H1 (cell line): ENCODE results near the gene GPR35. TPM values are rescaled to one million over a fixed set of nuclear protein-coding genes. Genes with fewer than 3 reads are reported as not detected.

Source experiments
- CTCF ChIA-PET: fragments of 300-600 bp; sonication (Branson Sonifier 250); formaldehyde crosslinking; loops from one replicate; lab custom pipeline; 2021; ENCODE audit not compliant: partially characterized antibody; lab: Charles Lee
- POLR2A ChIA-PET: fragments of 300-600 bp; sonication (Branson Sonifier 250); formaldehyde crosslinking; loops from one replicate; lab custom pipeline; 2021; ENCODE audit warnings: inconsistent platforms; ENCODE audit not compliant: partially characterized antibody; lab: Charles Lee
- DNase-seq, 2 experiments: peaks; one replicate each; pipeline versions ENCODE4 v3.0.0 to v3.0.0-alpha.2; 2010 to 2022; ENCODE audit warnings: low spot score in 2 of 2, low read depth in 1 of 2, mixed read lengths in 1 of 2
- FAIRE-seq: peaks from 2 replicates; lab custom pipeline; 2011; peaks lifted over from hg19 to GRCh38; lab: Jason Lieb, UNC
- H2AFZ ChIP-seq: 2 replicates; pipeline ENCODE4 v1.8.1; 2012; ENCODE audit warnings: low read length, inconsistent platforms
- H2AK5ac ChIP-seq: 2 replicates; pipeline ENCODE4 v1.6.1; 2013; ENCODE audit warnings: low read depth, low read length
- H2BK120ac ChIP-seq: replicated peaks from 2 replicates; pipeline ENCODE3; 2013; ENCODE audit warnings: low read depth, low read length, inconsistent platforms
- H2BK12ac ChIP-seq: 2 replicates; pipeline ENCODE4 v1.6.1; 2013; ENCODE audit warnings: low read depth, low read length
- H2BK15ac ChIP-seq: 2 replicates; pipeline ENCODE4 v1.6.1; 2013; ENCODE audit warnings: low read length
- H2BK20ac ChIP-seq: 2 replicates; pipeline ENCODE4 v1.6.1; 2013; ENCODE audit warnings: low read length
- H2BK5ac ChIP-seq: 2 replicates; pipeline ENCODE4 v1.6.1; 2013; ENCODE audit warnings: low read depth, low read length
- H3K14ac ChIP-seq: 2 replicates; pipeline ENCODE4 v1.6.1; 2013; ENCODE audit warnings: inconsistent platforms; ENCODE audit not compliant: insufficient read length
- H3K18ac ChIP-seq: 2 replicates; pipeline ENCODE4 v1.6.1; 2013; ENCODE audit warnings: low read length; ENCODE audit errors: extremely low read depth
- H3K23ac ChIP-seq: 2 replicates; pipeline ENCODE4 v1.6.1; 2013; ENCODE audit warnings: inconsistent platforms; ENCODE audit not compliant: insufficient read length
- H3K23me2 ChIP-seq: 2 replicates; pipeline ENCODE4 v1.6.1; 2013; ENCODE audit warnings: low read depth, low read length
- H3K27ac ChIP-seq: 2 replicates; pipeline ENCODE4 v1.6.1; 2011; ENCODE audit warnings: low read depth, low read length, inconsistent platforms
- H3K27me3 ChIP-seq, 4 experiments: replicated peaks in 1 of 4; 1 replicate in 1 of 4; 2 replicates in 3 of 4; pipeline versions ENCODE4 v1.6.1 to v1.8.1; 2011 to 2013; ENCODE audit warnings: low read length in 3 of 4, mild to moderate bottlenecking in 3 of 4, inconsistent platforms in 2 of 4, mixed read lengths in 2 of 4, moderate library complexity in 1 of 4; ENCODE audit not compliant: control insufficient read depth in 3 of 4, insufficient read depth in 3 of 4; ENCODE audit errors: extremely low read depth in 1 of 4
- H3K36me3 ChIP-seq, 4 experiments: 2 replicates each; pipeline versions ENCODE4 v1.6.1 to v1.8.1; 2011 to 2013; ENCODE audit warnings: mild to moderate bottlenecking in 4 of 4, low read length in 3 of 4, moderate library complexity in 2 of 4, control low read depth in 1 of 4, inconsistent platforms in 1 of 4; ENCODE audit not compliant: insufficient read depth in 4 of 4, control insufficient read depth in 2 of 4
- H3K4ac ChIP-seq: replicated peaks from 2 replicates; pipeline ENCODE3; 2013; ENCODE audit warnings: low read length, low read depth, mixed read lengths, inconsistent platforms; ENCODE audit not compliant: insufficient read length
- H3K4me1 ChIP-seq, 4 experiments: replicated peaks in 1 of 4; 1 replicate in 1 of 4; 2 replicates in 3 of 4; pipeline versions ENCODE4 v1.6.1 to v1.8.1; 2011 to 2013; ENCODE audit warnings: low read length in 3 of 4, inconsistent platforms in 2 of 4, mixed read lengths in 1 of 4; ENCODE audit not compliant: insufficient read depth in 4 of 4, control insufficient read depth in 3 of 4
- H3K4me2 ChIP-seq, 2 experiments: 2 replicates each; pipeline versions ENCODE4 v1.6.1 to v1.8.1; 2011 to 2013; ENCODE audit warnings: low read depth in 2 of 2, low read length in 2 of 2, control low read depth in 1 of 2, inconsistent platforms in 1 of 2, mild to moderate bottlenecking in 1 of 2; ENCODE audit not compliant: insufficient read depth in 1 of 2
- H3K4me3 ChIP-seq, 4 experiments: fragments of 200-600, 300-600 bp in 1 of 4; sonication (generic), shearing (Covaris generic), sonication (Bioruptor Twin) in 1 of 4; 2 replicates each; pipeline versions ENCODE4 v1.5.1 to v1.8.1; 2011 to 2016; ENCODE audit warnings: low read length in 4 of 4, low read depth in 3 of 4, control low read depth in 2 of 4, inconsistent platforms in 2 of 4, mild to moderate bottlenecking in 2 of 4, mixed read lengths in 1 of 4, moderate library complexity in 1 of 4; ENCODE audit not compliant: insufficient read depth in 2 of 4; ENCODE audit errors: extremely low read depth in 1 of 4
- H3K56ac ChIP-seq: replicated peaks from 2 replicates; pipeline ENCODE3; 2013; ENCODE audit warnings: low read depth, mild to moderate bottlenecking, mixed read lengths, low read length, inconsistent platforms; ENCODE audit not compliant: insufficient read length
- H3K79me1 ChIP-seq: 2 replicates; pipeline ENCODE4 v1.6.1; 2013; ENCODE audit warnings: low read depth, low read length, control low read depth
- H3K79me2 ChIP-seq, 2 experiments: 2 replicates each; pipeline versions ENCODE4 v1.6.1 to v1.8.1; 2012 to 2013; ENCODE audit warnings: low read length in 2 of 2, mild to moderate bottlenecking in 2 of 2, inconsistent platforms in 1 of 2; ENCODE audit not compliant: insufficient read depth in 2 of 2, control insufficient read depth in 1 of 2
- H3K9ac ChIP-seq, 4 experiments: replicated peaks in 1 of 4; 1 replicate in 1 of 4; 2 replicates in 3 of 4; pipeline versions ENCODE4 v1.6.1 to v1.8.1; 2011 to 2013; ENCODE audit warnings: low read depth in 3 of 4, low read length in 3 of 4, control low read depth in 2 of 4, mild to moderate bottlenecking in 2 of 4, moderate library complexity in 2 of 4, inconsistent platforms in 1 of 4; ENCODE audit errors: extremely low read depth in 1 of 4
- H3K9me3 ChIP-seq, 2 experiments: 2 replicates each; pipeline versions ENCODE4 v1.6.1 to v1.8.1; 2012 to 2013; ENCODE audit warnings: mild to moderate bottlenecking in 2 of 2, moderate library complexity in 2 of 2, control low read depth in 1 of 2, inconsistent platforms in 1 of 2, low read depth in 1 of 2, low read length in 1 of 2, mixed read lengths in 1 of 2; ENCODE audit not compliant: insufficient read depth in 2 of 2
- H4K20me1 ChIP-seq, 2 experiments: replicated peaks in 1 of 2; 2 replicates each; pipeline versions ENCODE3 to v1.8.1; 2011 to 2013; ENCODE audit warnings: inconsistent platforms in 2 of 2, low read length in 2 of 2, mild to moderate bottlenecking in 1 of 2; ENCODE audit not compliant: insufficient read depth in 2 of 2, control insufficient read depth in 1 of 2
- H4K5ac ChIP-seq: 2 replicates; pipeline ENCODE4 v1.6.1; 2013; ENCODE audit warnings: low read length, low read depth, mixed read lengths, inconsistent platforms; ENCODE audit not compliant: insufficient read length
- H4K8ac ChIP-seq: 2 replicates; pipeline ENCODE4 v1.8.0; 2013; ENCODE audit warnings: mild to moderate bottlenecking, moderate library complexity, low read length, inconsistent platforms; ENCODE audit not compliant: insufficient read depth; ENCODE audit errors: extremely low read depth
- H4K91ac ChIP-seq: replicated peaks from 2 replicates; pipeline ENCODE3; 2013; ENCODE audit warnings: low read length, mixed read lengths, inconsistent platforms; ENCODE audit not compliant: insufficient read length
- ASH2L ChIP-seq: fragments of 200-600, 300-600 bp; sonication (generic); IDR thresholded peaks from one replicate; pipeline ENCODE4 v1.7.1; 2017; ENCODE audit warnings: low read length
- EGR1 ChIP-seq: IDR thresholded peaks from 2 replicates; pipeline ENCODE4 v1.6.1; 2011; ENCODE audit warnings: low read depth, low read length, borderline replicate concordance
- JUN ChIP-seq: IDR thresholded peaks from 2 replicates; pipeline ENCODE4 v1.6.1; 2011; ENCODE audit warnings: low read depth, mild to moderate bottlenecking, improper control_type of control experiment, low read length
- KDM1A ChIP-seq: fragments of 200-600, 300-600 bp; sonication (generic); IDR thresholded peaks from 2 replicates; pipeline ENCODE4 v1.7.1; 2016; ENCODE audit warnings: mild to moderate bottlenecking, low read length, borderline replicate concordance
- KDM4A ChIP-seq: IDR thresholded peaks from one replicate; pipeline ENCODE4 v1.7.1; 2012; ENCODE audit warnings: low read depth, mild to moderate bottlenecking, moderate library complexity, low read length, inconsistent platforms; ENCODE audit not compliant: severe bottlenecking
- NANOG ChIP-seq: IDR thresholded peaks from 2 replicates; pipeline ENCODE4 v1.6.1; 2011; ENCODE audit warnings: low read length, low read depth, mild to moderate bottlenecking, inconsistent platforms; ENCODE audit not compliant: insufficient read depth, poor library complexity, severe bottlenecking
- POLR2AphosphoS5 ChIP-seq: IDR thresholded peaks from 2 replicates; pipeline ENCODE4 v1.6.1; 2011; ENCODE audit warnings: low read depth, low read length
- RBBP5 ChIP-seq: IDR thresholded peaks from 2 replicates; pipeline ENCODE4 v1.7.1; 2012; ENCODE audit warnings: low read depth, mild to moderate bottlenecking, inconsistent platforms, low read length, moderate library complexity, borderline replicate concordance
- RXRA ChIP-seq: IDR thresholded peaks from 2 replicates; pipeline ENCODE4 v1.6.1; 2011; ENCODE audit warnings: low read depth, mild to moderate bottlenecking, low read length, moderate library complexity; ENCODE audit not compliant: insufficient read depth
- SAP30 ChIP-seq: fragments of 300-600 bp; sonication (generic); IDR thresholded peaks from 2 replicates; pipeline ENCODE4 v1.7.1; 2012; ENCODE audit warnings: low read length, moderate library complexity, mild to moderate bottlenecking, inconsistent platforms; ENCODE audit not compliant: insufficient read depth, insufficient replicate concordance
- TAF1 ChIP-seq: IDR thresholded peaks from 2 replicates; pipeline ENCODE4 v1.6.1; 2011; ENCODE audit warnings: mild to moderate bottlenecking, low read depth, low read length
- TCF12 ChIP-seq: IDR thresholded peaks from 2 replicates; pipeline ENCODE4 v1.6.1; 2011; ENCODE audit warnings: low read depth, mild to moderate bottlenecking, low read length
- WGBS, 2 experiments: shearing (Covaris generic) in 1 of 2; methylation state at CpG; one replicate each; pipeline versions ENCODE4 v1.1.6 to v1.1.7; 2013 to 2015; ENCODE audit warnings: low lambda C conversion rate in 2 of 2, mixed read lengths in 2 of 2, inconsistent platforms in 1 of 2, low coverage in 1 of 2, missing lambda C conversion rate in 1 of 2; ENCODE audit not compliant: insufficient replicate concordance in 2 of 2, insufficient coverage in 1 of 2, insufficient read length in 1 of 2; ENCODE audit errors: extremely low coverage in 1 of 2, missing lambda C conversion rate in 1 of 2; 5-methylcytosine and 5-hydroxymethylcytosine counted together
- polyA plus RNA-seq, 7 experiments: library from polyadenylated mRNA; depleted of rRNA in 3 of 7; stranded (reverse) in 5 of 7; unstranded in 2 of 7; fragments of >200 nt in 5 of 7; fragments of 200-250 nt in 2 of 7; gene quantifications; 1 replicate in 5 of 7; 2 replicates in 1 of 7; 4 replicates in 1 of 7; pipeline versions ENCODE4 v1.2.1 to v1.2.3, GENCODE V29; 2011 to 2013; ENCODE audit warnings: missing spikeins in 2 of 7, mixed read lengths in 2 of 7
- total RNA-seq: library from RNA; stranded (reverse); fragmentation: NEBNext Ultra II Directional; extraction: Animal tissue kit (Norgen Biotek cat#: 25700); gene quantifications from 2 replicates; pipeline ENCODE4 v1.2.1, GENCODE V29; 2021

Gene GPR35
- total and polyA plus RNA-seq, 2 of the 8 experiments (the other 6 are each of a cell fraction or from before 2014, with no cell fraction given), result 0.47 TPM; not detected in 1

GRCh38 chr2:240596080-240596460 is 29.2 kb upstream of the GPR35 start:
- Histone ChIP-seq H3K4me1 (no peaks in the 10 kb centered on the region), H2BK5ac (no peak overlapping the region), H2BK15ac (no peak overlapping the region), H4K20me1 (peaks cover 3 to 14% of the 10 kb centered on the region in 2 experiments), H3K9me3 (no peaks in the 10 kb centered on the region), H2AK5ac (no peak overlapping the region), H2BK12ac (no peak overlapping the region), H4K91ac (no peak overlapping the region), H3K14ac (no peak overlapping the region), H3K18ac (no peak overlapping the region), H3K23ac (no peak overlapping the region), H2BK120ac (no peak overlapping the region), H4K8ac (no peak overlapping the region), H3K79me2 (peaks cover 0 to 6% of the 10 kb centered on the region in 2 experiments; a peak in 1 of 4 replicates), H2AFZ (no peak overlapping the region), H3K79me1 (peaks cover 4% of the 10 kb centered on the region), H3K27ac (no peak overlapping the region), H3K36me3 (peaks cover 0 to 12% (median 8%) of the 10 kb centered on the region in 4 experiments; a peak in 5 of 8 replicates), H3K27me3 (no peaks in the 10 kb centered on the region), H3K23me2 (no peaks in the 10 kb centered on the region), H3K4ac (no peak overlapping the region), H3K4me3 (no peak overlapping the region), H4K5ac (no peak overlapping the region), H3K9ac (no peak overlapping the region), H2BK20ac (no peak overlapping the region), H3K4me2 (no peak overlapping the region), H3K56ac (no peak overlapping the region)
- DNase-seq, result no peak
- ChIA-PET CTCF (interaction anchor here (0.6 to 3.5 kb wide), 7 partner anchors 8 to 96 kb away, joined by 3 to 17 read pairs (median 3); partner anchors contain the start of genes AQP12A and CAPN10), POLR2A (no interaction called here)
- no peak for FAIRE-seq
- WGBS, 2 experiments, result 96% methylated on average over 17 of the region's 17 CpGs; no CpG with 5 or more reads in 1 of the 2 experiments
- TF ChIP-seq EGR1 (no peak), RBBP5 (no peak), TCF12 (no peak), TAF1 (no peak), JUN (no peak), SAP30 (no peak), KDM1A (no peak), POLR2AphosphoS5 (no peak), ASH2L (no peak), KDM4A (no peak), RXRA (no peak), NANOG (no peak)
